ENCODE measurements around the gene PGAM5.

PGAM5 gene

GRCh38 chr12:132710405-132711079, at the start of gene PGAM5:
TSS of gene PGAM5 (plus strand) at chr12:132710842. CDS start at chr12:132710877, 35 bp downstream.
- no peak for TF ChIP-seq GATA3 (IDR thresholded peaks at IDR 0.05; ENCODE audit: low read depth, low read length)
- no peak for TF ChIP-seq GATA2 (IDR thresholded peaks at IDR 0.05; ENCODE audit: low read depth, low read length)

GRCh38 chr12:132660996-132661395, 49.6 kb upstream of the PGAM5 start:
- TF ChIP-seq GATA3 (IDR thresholded peaks at IDR 0.05; ENCODE audit: low read depth, low read length) (no peak), GATA2 (IDR thresholded peaks at IDR 0.05; ENCODE audit: low read depth, low read length) (no peak)

- no peak for TF ChIP-seq GATA2 (IDR thresholded peaks at IDR 0.05; ENCODE audit: low read depth, low read length)
- TF ChIP-seq GATA3 (IDR thresholded peaks at IDR 0.05; ENCODE audit: low read depth, low read length) = no peak
These were observed 48.7 kb upstream of the PGAM5 start for GRCh38 chr12:132661972-132662371.

- TF ChIP-seq GATA2 (IDR thresholded peaks at IDR 0.05; ENCODE audit: low read depth, low read length) = no peak
- TF ChIP-seq GATA3 (IDR thresholded peaks at IDR 0.05; ENCODE audit: low read depth, low read length) = no peak
These were observed 47.5 kb upstream of the PGAM5 start for GRCh38 chr12:132662901-132663755.

GRCh38 chr12:132664206-132665148, 46.2 kb upstream of the PGAM5 start:
- TF ChIP-seq GATA3 (IDR thresholded peaks at IDR 0.05; ENCODE audit: low read depth, low read length) (no peak), GATA2 (IDR thresholded peaks at IDR 0.05; ENCODE audit: low read depth, low read length) (no peak)

- TF ChIP-seq GATA2 (IDR thresholded peaks at IDR 0.05; ENCODE audit: low read depth, low read length) = no peak
- TF ChIP-seq GATA3 (IDR thresholded peaks at IDR 0.05; ENCODE audit: low read depth, low read length) = no peak
These were observed 45.5 kb upstream of the PGAM5 start for GRCh38 chr12:132665149-132665491.

GRCh38 chr12:132665794-132666193, 44.8 kb upstream of the PGAM5 start:
- no peak for TF ChIP-seq GATA3 (IDR thresholded peaks at IDR 0.05; ENCODE audit: low read depth, low read length)
- TF ChIP-seq GATA2 (IDR thresholded peaks at IDR 0.05; ENCODE audit: low read depth, low read length) = no peak

GRCh38 chr12:132668191-132669088, 42.2 kb upstream of the PGAM5 start:
- TF ChIP-seq GATA2 (IDR thresholded peaks at IDR 0.05; ENCODE audit: low read depth, low read length) (no peak), GATA3 (IDR thresholded peaks at IDR 0.05; ENCODE audit: low read depth, low read length) (no peak)

- TF ChIP-seq GATA3 (IDR thresholded peaks at IDR 0.05; ENCODE audit: low read depth, low read length) (no peak), GATA2 (IDR thresholded peaks at IDR 0.05; ENCODE audit: low read depth, low read length) (no peak)
These were observed 41.3 kb upstream of the PGAM5 start for GRCh38 chr12:132669166-132669879.

GRCh38 chr12:132672116-132672515, 38.5 kb upstream of the PGAM5 start:
- TF ChIP-seq GATA3 (IDR thresholded peaks at IDR 0.05; ENCODE audit: low read depth, low read length) (no peak), GATA2 (IDR thresholded peaks at IDR 0.05; ENCODE audit: low read depth, low read length) (no peak)

- TF ChIP-seq GATA2 (IDR thresholded peaks at IDR 0.05; ENCODE audit: low read depth, low read length) = no peak
- TF ChIP-seq GATA3 (IDR thresholded peaks at IDR 0.05; ENCODE audit: low read depth, low read length) = no peak
These were observed 38.0 kb upstream of the PGAM5 start for GRCh38 chr12:132672678-132673077.

Measured in SH-SY5Y (cell line).